NK-92 (cell line): ENCODE data around the gene GPER1.

Experiments used
- DNase-seq: peaks from one replicate; lab custom pipeline; 2025; ENCODE audit not compliant: unreplicated experiment; lab: John Stamatoyannopoulos, UW

The GPER1 gene

GRCh38 chr7:1053816-1054370 is 34.0 kb upstream of the GPER1 start:
- no peak for DNase-seq

DNA sequence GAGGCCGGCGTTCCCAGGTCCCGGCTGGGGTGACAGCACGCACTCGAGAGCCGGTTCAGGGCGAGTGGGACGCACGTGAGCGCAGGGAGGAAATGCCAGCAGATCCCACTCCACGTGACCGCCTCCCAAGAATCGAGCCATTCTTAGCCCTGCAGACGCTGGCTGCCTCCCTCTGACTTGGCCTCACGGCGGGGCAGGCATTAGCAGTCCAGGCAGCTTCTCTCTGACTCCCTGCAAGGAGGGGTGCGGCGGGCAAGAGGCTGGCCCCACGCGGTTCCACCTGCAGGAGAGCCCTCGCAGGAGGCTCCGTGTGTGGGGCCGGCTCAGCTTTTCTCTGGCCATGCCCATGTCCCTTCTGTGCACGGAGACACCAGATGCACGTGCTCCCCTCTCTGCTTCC is 33.5 kb upstream of the GPER1 start:
- no peak for DNase-seq

GRCh38 chr7:1054861-1055450 is 33.0 kb upstream of the GPER1 start:
- no peak for DNase-seq

DNA sequence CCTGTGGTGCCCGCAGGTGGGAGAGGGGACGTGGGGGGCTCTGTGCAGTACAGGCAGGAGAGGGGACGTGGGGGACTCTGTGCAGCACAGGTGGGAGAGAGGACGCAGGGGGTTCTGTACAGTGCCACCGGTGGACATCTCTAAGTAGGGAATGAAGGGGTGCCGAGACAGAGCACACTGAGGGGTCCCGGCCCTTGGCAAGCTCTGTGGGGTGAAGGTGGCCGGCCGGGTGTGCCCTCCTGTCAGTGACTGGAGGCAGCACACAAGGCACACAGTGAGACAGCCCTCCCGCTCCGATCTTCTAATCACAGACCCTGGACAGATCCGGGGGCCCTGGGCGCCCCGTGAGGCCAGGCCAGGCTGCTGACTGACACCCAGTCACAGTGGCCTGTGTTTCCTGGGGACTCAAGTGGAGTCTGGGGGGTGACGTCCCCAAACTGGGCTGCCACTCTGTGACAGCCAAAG is 32.4 kb upstream of the GPER1 start:
- DNase-seq, result no peak

- DNase-seq, result no peak
These were observed 31.7 kb upstream of the GPER1 start for GRCh38 chr7:1055956-1056784.

DNA sequence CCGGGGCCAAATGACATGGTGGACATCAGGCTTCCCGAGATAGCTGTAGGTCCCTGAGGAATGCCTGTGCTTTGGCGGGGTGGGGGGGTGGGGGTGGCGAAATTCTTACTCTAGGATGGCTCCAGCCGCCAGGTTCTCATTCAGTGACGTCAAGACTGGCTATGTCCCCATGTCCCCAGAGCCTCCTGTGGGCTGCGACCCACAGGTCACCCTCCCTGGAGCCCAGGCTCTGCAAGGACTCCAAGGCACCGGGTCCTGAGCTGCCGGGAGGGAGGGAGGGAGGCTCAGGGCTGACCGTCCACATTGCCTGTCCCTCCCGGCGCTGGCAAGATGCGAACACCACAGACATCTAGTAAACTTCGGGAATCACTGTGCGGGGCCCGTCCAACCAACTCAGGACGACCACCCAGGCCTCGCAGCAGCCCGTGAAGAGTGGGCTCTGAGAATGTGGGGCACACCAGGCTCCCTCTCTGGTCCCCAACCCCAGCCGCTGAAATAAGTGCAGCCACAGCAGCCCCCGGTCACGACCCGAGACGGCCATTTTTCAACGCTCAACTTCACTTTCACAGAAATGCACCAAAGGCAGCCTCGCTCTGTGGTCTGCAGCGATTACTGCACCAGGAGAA is 31.0 kb upstream of the GPER1 start:
- no peak for DNase-seq

- no peak for DNase-seq
These were observed 30.3 kb upstream of the GPER1 start for GRCh38 chr7:1057416-1058291.

GRCh38 chr7:1058311-1058710 is 29.6 kb upstream of the GPER1 start:
- DNase-seq, result no peak

DNA sequence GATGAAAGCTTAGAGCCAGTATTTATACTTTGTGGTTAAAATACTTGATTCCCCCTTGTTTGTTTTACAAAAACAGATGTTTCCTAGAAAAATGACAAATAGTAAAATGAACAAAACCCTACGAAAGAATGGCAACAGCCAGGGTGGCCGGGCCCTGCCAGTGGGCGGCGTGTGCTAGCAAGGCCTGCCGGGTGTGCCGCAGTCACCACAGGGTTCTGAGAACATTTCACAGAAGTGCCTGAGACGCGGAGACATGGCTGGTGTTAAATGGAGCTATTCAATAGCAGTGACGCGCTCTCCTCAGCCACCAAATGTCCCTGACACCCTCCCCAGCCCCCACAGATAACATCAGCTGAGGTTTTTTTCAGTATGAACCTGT is 29.1 kb upstream of the GPER1 start:
- no peak for DNase-seq

DNA sequence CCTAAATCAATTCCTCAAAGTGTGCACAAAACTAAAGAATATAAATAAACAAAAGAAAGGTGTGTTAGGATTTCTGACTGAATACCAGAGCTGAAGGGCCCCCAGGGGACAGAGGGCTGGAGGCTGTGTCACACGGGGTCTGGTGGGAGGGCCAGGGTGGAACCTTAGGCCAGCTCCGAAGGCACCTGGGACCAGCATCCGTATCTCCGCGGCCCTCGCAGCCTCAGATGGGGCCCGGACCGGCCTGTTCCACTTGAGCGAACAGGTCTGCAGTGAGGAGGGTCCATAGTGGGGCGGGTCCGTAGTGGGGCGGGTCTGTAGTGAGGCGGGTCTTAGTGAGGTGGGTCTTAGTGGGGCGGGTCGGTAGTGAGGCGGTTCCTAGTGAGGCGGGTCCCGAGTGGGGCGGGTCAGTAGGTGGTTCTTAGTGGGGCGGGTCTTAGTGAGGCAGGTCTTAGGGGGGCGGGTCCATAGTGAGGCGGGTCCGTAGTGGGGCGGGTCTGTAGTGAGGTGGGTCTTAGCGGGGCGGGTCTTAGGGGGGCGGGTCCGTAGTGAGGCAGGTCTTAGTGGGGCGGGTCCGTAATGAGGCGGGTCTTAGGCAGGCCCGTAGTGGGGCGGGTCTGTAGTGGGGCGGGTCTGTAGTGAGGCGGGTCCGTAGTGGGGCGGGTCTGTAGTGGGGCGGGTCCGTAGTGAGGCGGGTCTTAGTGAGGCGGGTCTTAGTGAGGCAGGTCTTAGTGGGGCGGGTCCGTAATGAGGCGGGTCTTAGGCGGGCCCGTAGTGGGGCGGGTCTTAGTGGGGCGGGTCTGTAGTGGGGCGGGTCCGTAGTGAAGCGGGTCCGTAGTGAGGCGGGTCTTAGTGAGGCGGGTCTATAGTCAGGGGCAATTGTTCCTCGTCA is 28.5 kb upstream of the GPER1 start:
- DNase-seq, result no peak

DNA sequence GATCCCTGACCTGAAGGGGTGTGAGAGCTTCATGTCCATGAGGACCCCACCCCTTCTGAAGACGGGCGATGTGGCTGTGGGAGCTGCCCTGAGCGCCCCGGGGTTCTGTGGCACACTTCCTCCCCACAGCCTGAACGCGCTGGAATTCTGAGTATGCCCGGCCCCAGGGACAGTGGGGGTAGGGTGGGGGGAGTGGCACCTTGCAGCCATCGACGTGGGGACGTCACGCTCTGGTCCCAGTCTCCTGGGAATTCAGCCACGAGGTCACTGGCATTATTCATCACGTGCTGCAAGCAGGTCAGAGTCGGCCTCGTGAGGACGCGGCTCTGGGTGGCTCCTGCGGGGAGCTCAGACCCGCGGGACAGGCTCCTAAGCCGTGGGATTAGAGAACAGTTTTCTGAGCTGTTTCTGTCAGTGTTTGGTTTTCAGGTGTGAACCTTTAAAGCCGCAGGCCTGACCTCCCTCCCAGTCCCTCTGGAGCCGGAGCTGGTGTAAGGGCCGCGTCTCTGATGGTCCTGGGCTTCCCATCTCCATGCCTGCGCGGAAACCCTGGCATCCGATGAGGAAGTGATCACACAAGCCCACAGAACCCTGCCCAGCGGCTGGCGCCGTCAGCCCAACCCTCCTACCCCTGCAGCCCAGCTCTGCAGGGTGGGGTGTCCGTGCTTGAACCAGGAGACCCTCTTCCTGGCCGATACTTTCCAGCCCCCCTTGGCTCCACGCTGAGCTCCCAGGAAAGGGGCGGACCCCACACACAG is 27.4 kb upstream of the GPER1 start:
- DNase-seq, result no peak

DNA sequence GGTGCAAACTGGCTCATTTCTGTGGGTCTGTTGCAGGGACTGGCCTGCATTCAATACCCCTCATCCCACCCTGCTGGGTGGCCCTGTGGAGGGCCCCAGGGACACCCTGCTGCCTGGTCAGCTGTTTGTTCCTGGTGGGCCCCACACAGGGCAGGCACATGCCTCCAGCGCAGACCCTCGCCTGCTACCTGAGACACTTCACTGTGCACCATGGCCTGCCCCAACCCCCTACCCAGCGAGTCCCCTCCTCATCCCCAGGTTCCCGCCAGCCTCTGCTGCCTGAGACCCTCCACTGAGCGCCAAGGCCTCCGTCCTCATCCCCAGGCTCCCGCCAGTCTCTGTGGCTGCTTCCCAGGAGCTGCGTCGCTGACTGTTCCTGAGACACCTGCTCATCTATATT is 26.7 kb upstream of the GPER1 start:
- no peak for DNase-seq

DNA sequence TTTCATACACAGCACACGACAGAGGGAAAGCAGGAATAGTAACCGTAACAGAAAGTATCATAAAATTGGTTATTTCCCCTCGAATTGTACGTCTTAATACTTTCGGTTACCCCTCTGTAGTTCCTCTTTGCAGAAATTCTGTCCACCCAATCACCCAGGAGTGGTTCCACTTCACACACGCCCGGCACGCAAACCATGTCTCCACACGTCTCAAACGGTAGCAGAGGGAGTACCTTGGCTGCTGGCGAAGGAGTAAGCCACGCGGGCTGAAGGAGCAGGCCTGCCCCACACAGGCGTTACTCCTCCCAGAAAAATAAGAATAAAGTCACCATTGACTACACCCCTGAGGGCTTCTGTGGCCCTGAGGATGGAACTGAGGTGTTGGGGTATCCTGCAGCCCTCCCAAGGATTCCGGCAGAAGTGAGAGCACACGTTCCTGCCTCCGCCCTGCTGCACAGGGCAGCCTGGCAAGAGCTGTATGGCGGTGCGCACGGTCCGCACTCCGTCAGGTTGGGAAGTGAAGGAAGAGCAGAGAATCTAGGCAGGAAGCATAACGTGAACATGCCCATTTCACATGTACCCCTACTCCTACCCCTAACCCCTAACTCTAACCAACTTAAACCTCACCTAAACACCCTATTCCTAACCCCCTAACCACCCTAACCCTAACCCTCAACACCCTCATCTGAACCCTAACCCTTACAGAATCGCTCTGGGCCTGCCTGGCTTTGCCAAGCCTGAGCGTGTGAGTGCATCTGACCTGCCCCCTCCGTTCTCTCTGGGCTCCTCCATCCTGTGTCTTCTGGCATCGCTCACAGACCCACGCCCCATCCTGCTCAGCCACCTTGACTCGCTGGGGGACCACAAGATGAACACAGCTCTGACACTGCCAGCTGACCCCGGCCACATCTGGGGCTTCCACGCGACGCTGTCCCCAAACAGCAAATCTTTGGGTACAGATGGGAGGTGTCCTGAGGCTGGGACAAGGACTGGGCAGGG is 25.3 kb upstream of the GPER1 start:
- no peak for DNase-seq

- DNase-seq, result no peak
These were observed 24.6 kb upstream of the GPER1 start for GRCh38 chr7:1063361-1063760.

DNA sequence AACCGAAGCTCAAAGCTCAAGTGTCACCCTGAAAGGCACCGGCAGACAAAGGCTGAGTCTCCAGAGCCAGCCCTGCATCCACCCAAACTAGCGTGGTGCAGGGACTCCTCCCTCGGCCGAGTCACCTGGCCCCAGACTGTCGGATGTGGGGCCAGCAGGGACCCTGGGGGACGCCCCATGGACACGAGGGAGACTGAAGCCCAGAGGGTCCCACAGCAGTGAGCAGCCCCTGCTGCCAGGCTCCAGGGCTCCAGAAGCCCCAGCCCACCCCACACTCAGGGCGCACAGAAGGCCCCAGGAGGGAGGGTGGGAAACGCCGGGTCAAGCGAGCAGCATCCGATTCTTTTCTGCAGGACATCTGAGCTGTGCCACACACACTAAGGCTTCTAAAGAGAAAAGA is 23.3 kb upstream of the GPER1 start:
- DNase-seq, result no peak

GRCh38 chr7:1065263-1065584 is 22.7 kb upstream of the GPER1 start:
- DNase-seq, result no peak

GRCh38 chr7:1065585-1066241 is 22.2 kb upstream of the GPER1 start:
- no peak for DNase-seq

DNA sequence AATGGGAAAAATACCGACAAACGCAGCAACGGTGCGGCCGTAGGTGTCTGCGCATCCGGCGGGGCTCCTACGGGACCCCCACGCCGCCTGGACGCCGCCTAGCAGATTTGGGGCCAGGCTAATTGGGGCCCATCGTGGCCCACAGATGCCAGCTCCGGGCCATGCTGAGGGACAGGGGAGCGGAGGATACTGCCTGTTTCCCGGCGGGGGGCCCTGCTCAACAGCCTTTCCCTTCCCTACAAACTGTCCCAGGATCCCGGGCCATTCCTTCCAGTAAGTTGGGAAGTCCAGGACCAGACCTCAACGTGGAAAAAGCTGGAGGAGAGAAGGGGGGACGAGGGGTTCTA is 21.7 kb upstream of the GPER1 start:
- DNase-seq, result no peak
